ENCODE measurements around the gene NOP9.

The NOP9 gene

DNA sequence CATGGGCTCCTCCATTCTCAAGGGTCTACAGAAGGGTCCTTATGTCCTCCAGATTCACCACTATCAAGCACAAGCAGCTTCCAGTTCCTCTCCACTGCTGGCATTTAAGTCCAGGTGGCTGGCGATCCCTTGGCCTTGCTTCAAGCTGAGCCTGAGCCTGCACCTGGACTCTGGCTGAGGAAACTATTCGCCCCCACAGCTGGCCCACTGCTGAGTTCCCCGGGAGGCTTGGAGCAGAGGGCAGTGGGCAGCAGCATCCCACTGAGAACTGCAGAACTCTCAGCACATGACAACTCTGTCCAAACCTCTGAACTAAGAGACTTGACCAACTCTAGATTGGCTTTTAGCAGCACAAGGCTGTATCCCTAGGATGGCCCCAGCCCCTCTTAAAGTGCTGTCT, 16.9 kb upstream of the NOP9 start:
- no peak for TF ChIP-seq CTCF (conservative IDR thresholded peaks at IDR 0.05; ENCODE audit: low read depth, low read length)
- no peak overlapping the region for H3K4me3 ChIP-seq (ENCODE audit: low read length)
- DNase-seq (ENCODE audit: low read depth) = no peak

GRCh38 chr14:24283796-24284460, 15.7 kb upstream of the NOP9 start:
- DNase-seq (ENCODE audit: low read depth) = no peak
- no peak for TF ChIP-seq CTCF (conservative IDR thresholded peaks at IDR 0.05; ENCODE audit: low read depth, low read length)
- no peak overlapping the region for H3K4me3 ChIP-seq (ENCODE audit: low read length)

- no peak for DNase-seq (ENCODE audit: low read depth)
- no peak overlapping the region for H3K4me3 ChIP-seq (ENCODE audit: low read length)
- TF ChIP-seq CTCF (conservative IDR thresholded peaks at IDR 0.05; ENCODE audit: low read depth, low read length) = no peak
These were observed 15.1 kb upstream of the NOP9 start for GRCh38 chr14:24284501-24285035.

DNA sequence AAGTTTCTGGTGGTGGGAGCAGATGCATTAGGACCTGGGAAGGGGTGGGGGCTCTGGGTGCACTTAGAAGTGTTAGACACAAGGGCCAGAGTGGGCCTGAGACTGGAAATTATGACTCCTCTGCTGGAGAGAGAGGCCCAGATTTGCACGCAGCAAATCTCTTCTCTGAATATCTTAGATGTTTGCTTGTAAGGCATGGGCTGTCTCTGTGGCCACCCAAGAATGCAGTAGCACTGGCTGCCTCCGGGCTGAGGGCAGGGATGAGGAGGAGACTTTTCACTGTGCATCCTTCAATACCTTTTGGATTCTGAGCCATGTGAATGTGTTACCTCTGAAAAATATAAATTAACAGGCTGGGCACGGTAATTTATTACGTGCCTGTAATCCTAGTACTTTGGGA, 14.3 kb upstream of the NOP9 start:
- TF ChIP-seq CTCF (conservative IDR thresholded peaks at IDR 0.05; ENCODE audit: low read depth, low read length) = no peak
- H3K4me3 ChIP-seq (ENCODE audit: low read length) = no peak overlapping the region
- no peak for DNase-seq (ENCODE audit: low read depth)

GRCh38 chr14:24286996-24287395, 12.7 kb upstream of the NOP9 start:
- DNase-seq (ENCODE audit: low read depth) = no peak
- H3K4me3 ChIP-seq (ENCODE audit: low read length) = no peak overlapping the region
- TF ChIP-seq CTCF (conservative IDR thresholded peaks at IDR 0.05; ENCODE audit: low read depth, low read length) = no peak

DNA sequence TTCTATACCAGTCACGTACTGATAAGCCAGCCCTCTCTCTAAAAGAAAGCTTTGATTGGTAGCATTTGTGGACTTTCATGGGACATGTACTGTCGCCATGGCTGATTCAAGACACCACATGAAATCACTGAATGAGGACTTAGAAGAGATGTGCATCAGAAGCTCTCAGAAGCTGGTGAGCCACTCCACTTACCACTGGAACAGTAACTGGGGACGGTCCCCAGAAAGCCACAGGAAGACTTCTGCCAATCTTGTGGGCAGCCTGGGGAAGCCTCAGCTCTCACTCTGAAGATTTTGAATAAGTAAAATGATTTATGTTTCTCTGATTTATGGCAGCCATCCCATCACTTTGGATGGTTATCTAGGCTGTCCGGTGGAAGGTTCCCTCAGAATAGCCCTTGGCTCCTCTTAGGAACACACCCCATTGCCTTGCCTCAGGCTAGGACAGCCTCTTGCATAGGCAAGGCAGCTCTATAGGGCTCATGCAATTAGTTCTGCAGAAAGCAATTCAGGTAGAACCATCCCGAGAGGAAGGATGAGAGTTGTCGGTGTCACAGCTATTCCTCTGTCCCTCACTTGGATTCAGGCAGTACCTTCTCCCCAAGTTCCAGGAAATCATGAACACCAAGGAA, 9.9 kb upstream of the NOP9 start:
- H3K4me3 ChIP-seq (ENCODE audit: low read length) = no peak overlapping the region
- no peak for TF ChIP-seq CTCF (conservative IDR thresholded peaks at IDR 0.05; ENCODE audit: low read depth, low read length)
- no peak for DNase-seq (ENCODE audit: low read depth)

DNA sequence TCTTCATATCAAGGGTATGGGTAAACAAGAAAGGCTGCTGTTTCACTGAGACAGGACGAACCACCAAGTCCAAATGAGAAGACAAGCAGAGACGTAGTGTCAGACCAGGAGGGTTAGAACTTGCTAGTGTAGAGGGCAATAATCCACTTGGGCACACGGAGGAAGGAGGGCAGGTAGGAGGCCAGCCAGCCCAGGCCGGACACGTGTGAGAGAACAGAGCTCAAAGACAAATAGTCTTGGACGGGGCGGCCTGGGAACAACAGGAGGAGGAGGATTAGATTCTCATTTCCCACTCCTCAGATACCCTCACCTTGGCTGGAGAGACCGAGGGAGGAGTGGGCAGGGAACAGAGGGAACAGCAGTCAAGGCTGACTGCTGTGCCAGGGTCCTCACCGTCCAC, 8.9 kb upstream of the NOP9 start:
- no peak for TF ChIP-seq CTCF (conservative IDR thresholded peaks at IDR 0.05; ENCODE audit: low read depth, low read length)
- no peak for DNase-seq (ENCODE audit: low read depth)
- H3K4me3 ChIP-seq (ENCODE audit: low read length) = no peak overlapping the region
